ENCODE measurements around the gene PSMC5. TPM values are rescaled to one million over a fixed set of nuclear protein-coding genes. Genes with fewer than 3 reads are reported as not detected.
"Not testable (repeated sequence)": the region's sequence is repeated elsewhere in the genome, so short reads cannot be mapped to it uniquely, and the experiment has no call there.

PSMC5 gene
- total RNA-seq, 1 experiment from 2014 or later = 145 TPM

GRCh38 chr17:63842173-63842539, 14.9 kb downstream of the PSMC5 start:
- H3K9me3 ChIP-seq (ENCODE audit: control insufficient read depth, insufficient read depth, low read depth, low read length) = no peaks in the 10 kb centered on the region
- ChIA-PET CTCF (no interaction called here), POLR2A (no interaction called here)
- H3K4me1 ChIP-seq (ENCODE audit: control insufficient read depth, insufficient read depth, low read length) = peaks cover 31% of the 10 kb centered on the region
- in situ Hi-C loops (cut with HindIII; ENCODE audit: low pct_unique_long_range_greater_than_20kb, low sequenced_read_pairs) (no loop called here), intact Hi-C loops (cut with micrococcal nuclease; ENCODE audit: unreplicated experiment) (no loop called here)
- ATAC-seq (peak; percentile 33), DNase-seq (ENCODE audit: low read depth, low spot score) (no peak)
- H3K4me3 ChIP-seq (ENCODE audit: low read depth in 2 of 2, low read length in 2 of 2) = peak overlapping the region; percentile 78 to 82
- no TSS peak for BruUV-seq (replicated peaks)
- H3K36me3 ChIP-seq (ENCODE audit: control insufficient read depth, insufficient read depth, low read length) = peaks cover 6% of the 10 kb centered on the region; the same call in 1 of the 2 replicates
- no peaks in the 10 kb centered on the region for H3K27me3 ChIP-seq (ENCODE audit: control insufficient read depth, insufficient read depth, low read length)
- H3K27ac ChIP-seq (ENCODE audit: low read length) = peak overlapping the region; percentile 72
- TF ChIP-seq REST (IDR thresholded peaks at IDR 0.05; ENCODE audit: insufficient read depth in 1 of 2, low read depth in 2 of 2, low read length in 1 of 2) (no peak), TCF7L2 (IDR thresholded peaks at IDR 0.05; ENCODE audit: low read depth, low read length) (no peak), SIN3A (IDR thresholded peaks at IDR 0.05; ENCODE audit: borderline replicate concordance, insufficient read depth, low read depth, low read length) (no peak), CTCF (IDR thresholded peaks at IDR 0.05) (no peak), POLR2AphosphoS5 (IDR thresholded peaks at IDR 0.05; ENCODE audit: low read depth, low read length) (no peak)

- Histone ChIP-seq H3K9me3 (ENCODE audit: control insufficient read depth, insufficient read depth, low read depth, low read length) (no peaks in the 10 kb centered on the region), H3K36me3 (ENCODE audit: control insufficient read depth, insufficient read depth, low read length) (peaks cover 6% of the 10 kb centered on the region; the same call in 1 of the 2 replicates), H3K4me1 (ENCODE audit: control insufficient read depth, insufficient read depth, low read length) (peaks cover 31% of the 10 kb centered on the region), H3K27ac (ENCODE audit: low read length) (peak within 1 kb of the TSS; percentile 86), H3K4me3 (ENCODE audit: low read depth in 2 of 2, low read length in 2 of 2) (peak within 1 kb of the TSS; percentile 78 to 82), H3K27me3 (ENCODE audit: control insufficient read depth, insufficient read depth, low read length) (no peaks in the 10 kb centered on the region)
- peak; percentile 93 for ATAC-seq
- in situ Hi-C loops (cut with HindIII; ENCODE audit: low pct_unique_long_range_greater_than_20kb, low sequenced_read_pairs) = no loop called here
- POLR2A ChIA-PET = no interaction called here
- intact Hi-C loops (cut with micrococcal nuclease; ENCODE audit: unreplicated experiment) = no loop called here
- CTCF ChIA-PET = no interaction called here
- TF ChIP-seq SIN3A (IDR thresholded peaks at IDR 0.05; ENCODE audit: borderline replicate concordance, insufficient read depth, low read depth, low read length) (peak; percentile 79; the same call in 1 of the 2 replicates), POLR2AphosphoS5 (IDR thresholded peaks at IDR 0.05; ENCODE audit: low read depth, low read length) (peak; percentile 71), TCF7L2 (IDR thresholded peaks at IDR 0.05; ENCODE audit: low read depth, low read length) (no peak), REST (IDR thresholded peaks at IDR 0.05; ENCODE audit: insufficient read depth in 1 of 2, low read depth in 2 of 2, low read length in 1 of 2) (no peak), CTCF (IDR thresholded peaks at IDR 0.05) (no peak)
- TSS peak; percentile 89 for BruUV-seq (replicated peaks)
- DNase-seq (ENCODE audit: low read depth, low spot score) = peak; percentile 77
These were observed 15.5 kb downstream of the PSMC5 start, which contains the start of gene SMARCD2 for GRCh38 chr17:63842540-63843386. Gene SMARCD2, minus strand, starts transcription at chr17:63842685. Its CDS starts 11 bp downstream, at chr17:63842674.

GRCh38 chr17:63843387-63843888, 16.2 kb downstream of the PSMC5 start:
- ChIA-PET POLR2A (interaction anchor here (0.6 kb wide), 2 partner anchors 13 to 177 kb away, joined by 3 to 4 read pairs; no protein-coding TSS in a partner anchor), CTCF (interaction anchor here (0.6 kb wide), 2 partner anchors 16 to 61 kb away, joined by 3 to 5 read pairs; no protein-coding TSS in a partner anchor)
- DNase-seq (ENCODE audit: low read depth, low spot score); H3K36me3 ChIP-seq (ENCODE audit: control insufficient read depth, insufficient read depth, low read length); intact Hi-C loops (cut with micrococcal nuclease; ENCODE audit: unreplicated experiment); BruUV-seq (replicated peaks); in situ Hi-C loops (cut with HindIII; ENCODE audit: low pct_unique_long_range_greater_than_20kb, low sequenced_read_pairs); H3K27me3 ChIP-seq (ENCODE audit: control insufficient read depth, insufficient read depth, low read length); ATAC-seq; H3K9me3 ChIP-seq (ENCODE audit: control insufficient read depth, insufficient read depth, low read depth, low read length): not testable (repeated sequence)
- H3K4me1 ChIP-seq (ENCODE audit: control insufficient read depth, insufficient read depth, low read length) = peaks cover 31% of the 10 kb centered on the region
- peak overlapping the region; percentile 67 to 82 for H3K4me3 ChIP-seq (ENCODE audit: low read depth in 2 of 2, low read length in 2 of 2)
- H3K27ac ChIP-seq (ENCODE audit: low read length) = peak overlapping the region; percentile 86

Measured in Panc1 (cell line).